LNCAP (cell line): ENCODE measurements around the gene DDX51.

Source experiments
- TF ChIP-seq, protein P1 (sequence below): fragments of 450-650 bp; IDR thresholded peaks from 2 replicates; pipeline ENCODE4 v1.5.1; 2017; ENCODE audit warnings: mild to moderate bottlenecking

Gene DDX51

DNA sequence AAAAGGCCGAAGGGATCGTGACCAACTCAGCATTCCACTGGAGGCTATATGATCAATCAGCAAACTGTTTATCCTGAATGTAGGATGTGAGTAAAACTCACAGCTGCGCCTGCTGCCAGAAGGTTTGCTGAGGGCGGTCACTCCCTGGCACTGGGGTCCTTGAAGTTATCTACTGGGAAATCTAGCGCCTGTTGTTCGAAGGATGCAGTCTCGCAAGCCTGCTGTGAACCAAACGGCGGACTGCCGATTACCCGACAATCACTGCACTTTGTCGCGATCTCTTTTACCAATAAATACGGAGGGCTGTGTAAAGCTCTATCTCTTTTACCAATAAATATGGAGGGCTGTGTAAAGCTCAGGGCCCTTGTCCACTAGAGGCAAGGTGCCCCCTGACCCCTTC, 12.9 kb downstream of the DDX51 start:
- TF ChIP-seq, protein P1, sequence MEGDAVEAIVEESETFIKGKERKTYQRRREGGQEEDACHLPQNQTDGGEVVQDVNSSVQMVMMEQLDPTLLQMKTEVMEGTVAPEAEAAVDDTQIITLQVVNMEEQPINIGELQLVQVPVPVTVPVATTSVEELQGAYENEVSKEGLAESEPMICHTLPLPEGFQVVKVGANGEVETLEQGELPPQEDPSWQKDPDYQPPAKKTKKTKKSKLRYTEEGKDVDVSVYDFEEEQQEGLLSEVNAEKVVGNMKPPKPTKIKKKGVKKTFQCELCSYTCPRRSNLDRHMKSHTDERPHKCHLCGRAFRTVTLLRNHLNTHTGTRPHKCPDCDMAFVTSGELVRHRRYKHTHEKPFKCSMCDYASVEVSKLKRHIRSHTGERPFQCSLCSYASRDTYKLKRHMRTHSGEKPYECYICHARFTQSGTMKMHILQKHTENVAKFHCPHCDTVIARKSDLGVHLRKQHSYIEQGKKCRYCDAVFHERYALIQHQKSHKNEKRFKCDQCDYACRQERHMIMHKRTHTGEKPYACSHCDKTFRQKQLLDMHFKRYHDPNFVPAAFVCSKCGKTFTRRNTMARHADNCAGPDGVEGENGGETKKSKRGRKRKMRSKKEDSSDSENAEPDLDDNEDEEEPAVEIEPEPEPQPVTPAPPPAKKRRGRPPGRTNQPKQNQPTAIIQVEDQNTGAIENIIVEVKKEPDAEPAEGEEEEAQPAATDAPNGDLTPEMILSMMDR, result no peak

DNA sequence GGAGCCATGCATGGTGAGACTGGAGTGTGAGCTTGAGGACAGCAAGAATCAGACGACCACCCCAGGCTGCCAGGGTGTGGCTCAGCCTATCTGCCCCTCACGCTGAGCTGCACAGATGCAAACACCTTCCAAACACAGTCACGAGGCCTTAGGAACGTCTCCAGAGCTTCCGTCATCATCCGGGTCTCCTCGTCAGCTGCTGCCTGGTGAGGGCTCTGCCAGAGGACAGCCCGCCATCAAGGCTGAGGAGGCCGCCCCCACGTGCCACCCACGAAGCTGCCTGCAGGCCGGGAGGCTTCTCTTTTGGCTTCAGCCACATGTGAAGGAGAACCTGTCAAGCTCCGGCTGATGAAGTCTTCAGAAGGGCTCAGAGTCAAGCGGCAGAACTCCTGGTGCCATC, 13.4 kb downstream of the DDX51 start:
- TF ChIP-seq, protein P1, result no peak

DNA sequence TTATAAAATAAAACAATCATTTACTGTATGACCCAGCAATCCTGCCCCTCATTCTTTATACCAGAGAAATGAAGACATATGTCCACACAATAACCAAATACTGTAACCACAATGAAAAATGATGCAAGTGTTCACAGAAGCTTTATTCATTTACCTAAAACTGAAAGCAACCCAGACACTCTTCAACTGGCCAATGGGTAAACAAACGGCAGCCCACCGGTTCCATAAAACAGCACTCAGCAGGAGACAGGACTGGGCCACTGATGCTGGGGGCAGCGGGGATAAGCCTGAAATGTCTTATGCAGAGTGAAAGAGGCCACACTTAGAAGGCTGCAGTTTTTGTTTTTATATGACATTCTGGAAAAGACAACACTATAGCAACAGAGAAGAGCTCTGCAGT, 15.1 kb downstream of the DDX51 start:
- TF ChIP-seq, protein P1, result no peak

DNA sequence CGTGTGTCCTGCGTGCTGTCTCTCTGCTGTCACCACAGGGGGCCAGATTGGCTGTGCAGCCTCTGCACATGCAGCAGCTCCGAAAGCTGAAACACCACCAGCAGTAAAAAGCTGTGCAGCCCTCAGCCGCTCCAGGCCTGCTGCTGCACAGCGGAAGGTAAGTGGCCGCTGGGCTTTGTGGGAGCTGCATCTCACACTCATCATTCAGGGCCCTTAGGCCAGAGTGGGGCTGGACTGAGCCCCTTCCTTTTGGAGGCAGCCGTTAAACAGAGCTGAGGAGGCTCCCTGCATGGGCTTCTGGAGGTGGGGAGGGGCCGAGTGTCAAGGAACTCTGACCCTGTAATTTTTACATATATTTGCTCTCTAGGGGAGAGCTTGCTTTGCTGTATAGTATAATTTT, 17.1 kb downstream of the DDX51 start:
- TF ChIP-seq, protein P1, result no peak

DNA sequence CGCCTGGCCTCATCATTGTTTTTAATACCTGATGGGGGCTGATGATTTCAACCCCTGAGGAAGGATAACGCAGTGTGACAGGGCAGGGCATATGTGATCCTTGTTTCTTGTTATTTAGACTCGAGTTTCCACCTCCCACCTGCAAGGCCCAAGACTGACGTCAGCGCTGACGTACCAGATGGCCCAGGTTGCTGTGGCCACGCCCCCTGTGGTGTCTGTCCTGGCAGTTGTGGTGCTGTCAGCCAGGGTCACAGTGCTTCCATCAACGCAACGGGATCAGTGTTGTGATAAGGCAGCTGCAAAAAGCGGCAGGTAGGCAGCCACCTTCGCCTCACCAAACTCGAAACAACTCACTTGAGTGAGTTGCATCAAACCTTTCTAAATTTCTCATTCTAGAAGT, 18.4 kb downstream of the DDX51 start:
- TF ChIP-seq, protein P1, result no peak

DNA sequence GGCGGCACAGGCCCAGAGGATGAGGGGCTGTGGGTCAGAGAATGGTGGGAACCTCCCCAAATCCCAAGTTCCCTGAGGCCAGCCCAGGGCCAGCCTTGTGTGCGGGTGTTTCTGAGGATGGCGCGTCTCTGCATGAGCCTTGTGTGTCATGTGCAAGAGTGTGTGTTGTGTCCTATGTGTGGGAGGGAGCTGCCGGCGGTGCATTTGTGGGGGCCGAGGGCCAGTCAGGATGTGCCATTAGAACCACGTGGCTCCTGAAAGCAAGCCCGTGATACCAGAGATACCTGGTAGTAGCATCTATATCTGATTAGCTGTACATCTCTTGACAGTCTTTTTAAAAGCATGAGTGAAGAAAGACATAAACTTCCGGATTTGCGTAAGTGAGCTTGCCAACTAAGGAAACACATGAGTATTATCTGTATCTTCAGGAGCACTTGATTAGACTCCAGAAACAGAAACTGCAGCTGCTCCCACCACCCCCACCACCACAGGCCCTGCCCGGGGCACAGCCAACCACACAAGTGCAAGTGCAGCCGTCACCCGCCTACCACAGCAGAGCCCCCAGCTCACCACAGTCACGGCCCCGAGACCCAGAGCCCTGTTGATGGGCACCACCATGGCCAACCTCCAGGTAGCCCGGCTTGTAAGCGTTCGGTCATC, 19.2 kb downstream of the DDX51 start:
- TF ChIP-seq, protein P1, result no peak

DNA sequence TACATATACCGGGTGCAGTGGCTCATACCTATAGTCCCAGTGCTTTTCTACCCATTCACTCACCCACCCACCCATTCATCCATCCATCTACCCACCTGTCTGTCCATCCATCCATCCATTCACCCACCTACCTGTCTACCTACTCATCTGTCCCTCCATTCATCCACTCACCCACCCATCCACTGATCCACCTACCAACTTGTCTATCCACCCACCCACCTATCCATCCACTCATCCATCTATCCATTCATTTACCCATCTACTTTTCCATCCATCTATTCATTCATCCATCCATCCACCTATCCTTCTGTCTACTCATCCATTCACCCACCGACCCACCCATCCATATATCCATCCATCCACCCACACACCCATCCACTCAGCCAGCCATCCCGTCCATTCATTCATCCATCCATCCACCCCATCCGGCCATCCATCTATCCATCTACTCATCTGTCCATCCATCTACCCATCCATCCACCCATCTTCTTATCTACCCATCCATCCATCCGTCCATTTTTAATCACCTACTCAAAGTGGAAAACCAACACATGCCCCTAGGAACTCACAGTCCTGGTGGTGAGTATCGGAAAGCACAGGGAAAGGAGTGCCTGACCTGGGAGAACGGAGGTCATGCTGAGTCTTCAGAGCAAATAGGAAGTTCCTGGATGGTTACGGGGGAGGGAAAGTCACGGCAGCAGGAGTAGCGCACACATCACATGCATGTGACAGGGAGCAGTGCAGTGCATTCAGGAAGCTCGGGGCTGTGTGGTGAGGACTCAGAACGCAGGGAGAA, 20.0 kb downstream of the DDX51 start:
- TF ChIP-seq, protein P1, result no peak
